Thyroid gland (tissue), 4 donors: Measurements from ENCODE around the gene THRB.

Experiments
- POLR2A ChIP-seq, 2 donors: fragments of 450-650 bp; IDR thresholded peaks; one replicate each; pipeline ENCODE4 v1.6.1; 2017; ENCODE audit warnings: antibody characterized with exemption in 2 of 2, mild to moderate bottlenecking in 2 of 2, moderate library complexity in 1 of 2
- TF ChIP-seq, protein P1 (sequence below), 6 experiments: fragments of 200-600 bp in 3 of 6; fragments of 450-650 bp in 3 of 6; sonication (generic) in 3 of 6; IDR thresholded peaks; one replicate each; pipeline ENCODE4 v1.5.1; 2016 to 2019; ENCODE audit warnings: antibody characterized with exemption in 6 of 6, mild to moderate bottlenecking in 2 of 6, inconsistent platforms in 1 of 6, moderate library complexity in 1 of 6

DNA sequence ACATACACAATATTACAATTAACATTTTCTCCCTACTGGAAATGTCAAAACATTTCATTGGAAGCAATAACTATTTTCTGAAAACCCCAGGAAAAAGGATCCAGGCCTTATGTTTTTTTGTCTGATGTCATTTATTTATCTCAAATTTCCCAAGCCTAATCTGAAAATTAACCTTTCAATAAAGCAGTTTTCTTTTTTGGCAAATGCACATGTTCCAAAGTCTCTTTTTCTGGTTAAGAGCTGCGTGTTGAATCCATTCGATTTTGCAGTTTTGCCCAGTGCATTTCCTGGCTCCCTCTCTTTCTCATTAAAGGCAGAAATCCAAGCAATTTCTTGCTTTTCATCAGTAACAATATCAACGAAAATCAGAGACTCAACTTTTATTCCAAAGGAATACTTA, 327.2 kb downstream of the THRB start:
- TF ChIP-seq, protein P1, sequence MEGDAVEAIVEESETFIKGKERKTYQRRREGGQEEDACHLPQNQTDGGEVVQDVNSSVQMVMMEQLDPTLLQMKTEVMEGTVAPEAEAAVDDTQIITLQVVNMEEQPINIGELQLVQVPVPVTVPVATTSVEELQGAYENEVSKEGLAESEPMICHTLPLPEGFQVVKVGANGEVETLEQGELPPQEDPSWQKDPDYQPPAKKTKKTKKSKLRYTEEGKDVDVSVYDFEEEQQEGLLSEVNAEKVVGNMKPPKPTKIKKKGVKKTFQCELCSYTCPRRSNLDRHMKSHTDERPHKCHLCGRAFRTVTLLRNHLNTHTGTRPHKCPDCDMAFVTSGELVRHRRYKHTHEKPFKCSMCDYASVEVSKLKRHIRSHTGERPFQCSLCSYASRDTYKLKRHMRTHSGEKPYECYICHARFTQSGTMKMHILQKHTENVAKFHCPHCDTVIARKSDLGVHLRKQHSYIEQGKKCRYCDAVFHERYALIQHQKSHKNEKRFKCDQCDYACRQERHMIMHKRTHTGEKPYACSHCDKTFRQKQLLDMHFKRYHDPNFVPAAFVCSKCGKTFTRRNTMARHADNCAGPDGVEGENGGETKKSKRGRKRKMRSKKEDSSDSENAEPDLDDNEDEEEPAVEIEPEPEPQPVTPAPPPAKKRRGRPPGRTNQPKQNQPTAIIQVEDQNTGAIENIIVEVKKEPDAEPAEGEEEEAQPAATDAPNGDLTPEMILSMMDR (IDR thresholded peaks at IDR 0.05), result no peak
- TF ChIP-seq POLR2A (IDR thresholded peaks at IDR 0.05), result no peak
